Transverse colon (tissue), 4 donors: ENCODE results near the gene ANO7.

Source experiments
- CTCF ChIP-seq, 5 experiments: fragments of 200-600 bp in 3 of 5; fragments of 450-650 bp in 2 of 5; sonication (generic) in 3 of 5; IDR thresholded peaks; 1 replicate in 2 of 5; 2 replicates in 3 of 5; pipeline ENCODE4 v1.5.1; 2016 to 2017; ENCODE audit warnings: antibody characterized with exemption in 5 of 5, inconsistent platforms in 3 of 5, mild to moderate bottlenecking in 2 of 5, moderate library complexity in 1 of 5
- EP300 ChIP-seq: sonication (generic); formaldehyde crosslinking; IDR thresholded peaks from one replicate; pipeline ENCODE4 v1.6.1; 2017; ENCODE audit warnings: antibody characterized with exemption, low read depth
- POLR2A ChIP-seq: fragments of 450-650 bp; IDR thresholded peaks from one replicate; pipeline ENCODE4 v1.6.1; 2016; ENCODE audit warnings: antibody characterized with exemption, mild to moderate bottlenecking, moderate library complexity
- POLR2AphosphoS5 ChIP-seq, 3 donors: sonication (generic); formaldehyde crosslinking; IDR thresholded peaks; one replicate each; pipeline ENCODE4 v1.6.1; 2016; ENCODE audit warnings: antibody characterized with exemption in 3 of 3

GRCh38 chr2:241224018-241224850 is 35.8 kb downstream of the ANO7 start:
- TF ChIP-seq POLR2A (no peak), CTCF (IDR thresholded peaks at IDR 0.05) (no peak), POLR2AphosphoS5 (IDR thresholded peaks at IDR 0.05) (no peak), EP300 (no peak)
